ENCODE data around the gene NSD2. TPM values are rescaled to one million over a fixed set of nuclear protein-coding genes. Genes with fewer than 3 reads are reported as not detected.

Gene NSD2
- total and polyA plus RNA-seq, 9 of the 15 experiments (the other 6 are each of a cell fraction or from before 2014, with no cell fraction given): 6.4 to 126 (median 58.8) TPM

GRCh38 chr4:1883583-1883982 is 12.4 kb downstream of the NSD2 start (continued):
- TF ChIP-seq SETDB1 (IDR thresholded peaks at IDR 0.05; ENCODE audit: low read length) (no peak), CXXC5 (CRISPR knock-in tag; IDR thresholded peaks at IDR 0.05) (peak; percentile 29; the same call in 1 of the 2 replicates), ZSCAN29 (IDR thresholded peaks at IDR 0.05) (no peak), KLF16 (IDR thresholded peaks at IDR 0.05) (no peak), ZNF785 (CRISPR knock-in tag; IDR thresholded peaks at IDR 0.05) (no peak), ZNF324 (CRISPR knock-in tag; IDR thresholded peaks at IDR 0.05) (no peak), HNRNPK (IDR thresholded peaks at IDR 0.05; ENCODE audit: low read depth, low read length, poor library complexity, severe bottlenecking) (no peak), ILK (tag; IDR thresholded peaks at IDR 0.05; ENCODE audit: borderline replicate concordance, low read depth) (no peak), CREBBP (IDR thresholded peaks at IDR 0.05; ENCODE audit: low read depth, low read length) (no peak), LARP7 (IDR thresholded peaks at IDR 0.05) (no peak), WHSC1 (IDR thresholded peaks at IDR 0.05; ENCODE audit: low read length) (no peak), ZNF57 (CRISPR knock-in tag; IDR thresholded peaks at IDR 0.05) (no peak), ZBTB1 (CRISPR knock-in tag; IDR thresholded peaks at IDR 0.05; ENCODE audit: borderline replicate concordance, low read depth) (no peak), HDAC1 (IDR thresholded peaks at IDR 0.05) (peak in 1 of 2 experiments; percentile 30; a peak in 1 of 4 replicates), ZNF280B (CRISPR knock-in tag; IDR thresholded peaks at IDR 0.05) (no peak), KDM5B (IDR thresholded peaks at IDR 0.05; ENCODE audit: insufficient replicate concordance, low read depth, low read length) (no peak), ZNF316 (IDR thresholded peaks at IDR 0.05) (peak; percentile 80), ZNF212 (CRISPR knock-in tag; IDR thresholded peaks at IDR 0.05) (no peak), ZEB2 (IDR thresholded peaks at IDR 0.05) (no peak), CEBPB (tag; IDR thresholded peaks at IDR 0.05) (no peak), ATF3 (IDR thresholded peaks at IDR 0.05) (no peak), ATF3 (CRISPR knock-in tag; conservative IDR thresholded peaks at IDR 0.05) (no peak), IRF1 (CRISPR knock-in tag; IDR thresholded peaks at IDR 0.05; ENCODE audit: borderline replicate concordance) (no peak), ZBTB43 (CRISPR knock-in tag; IDR thresholded peaks at IDR 0.05) (0 out of 2 replicates have a peak, but pooled peaks have one; percentile 35), ARID3B (CRISPR knock-in tag; IDR thresholded peaks at IDR 0.05; ENCODE audit: borderline replicate concordance) (no peak), TRIM24 (IDR thresholded peaks at IDR 0.05) (peak; percentile 7 to 46; a peak in 1 of 4 replicates), MCM2 (IDR thresholded peaks at IDR 0.05; ENCODE audit: low read depth) (no peak)

All from K562 (cell line).